Epithelial cell of prostate (primary cell): ENCODE results near the gene ZNF316.

ENCODE experiments used
- DNase-seq: peaks from one replicate; pipeline ENCODE4 v3.0.0-alpha.2; 2011; ENCODE audit warnings: low read depth, low spot score
- H3K27ac ChIP-seq: fragments of 450-650 bp; 2 replicates; pipeline ENCODE4 v1.5.1; 2017; ENCODE audit warnings: mild to moderate bottlenecking

ZNF316 gene

GRCh38 chr7:6644728-6645127 lies 7.6 kb downstream of the ZNF316 start:
- H3K27ac ChIP-seq, result no peak overlapping the region
- no peak for DNase-seq

- no peak overlapping the region for H3K27ac ChIP-seq
- no peak for DNase-seq
Observed at GRCh38 chr7:6646465-6646864, 9.3 kb downstream of the ZNF316 start.

GRCh38 chr7:6647080-6647479 lies 10.0 kb downstream of the ZNF316 start:
- no peak overlapping the region for H3K27ac ChIP-seq
- no peak for DNase-seq

GRCh38 chr7:6647541-6647940 lies 10.4 kb downstream of the ZNF316 start:
- no peak for DNase-seq
- no peak overlapping the region for H3K27ac ChIP-seq

- no peak for DNase-seq
- no peak overlapping the region for H3K27ac ChIP-seq
Observed at GRCh38 chr7:6648066-6648814, 11.1 kb downstream of the ZNF316 start.

GRCh38 chr7:6648815-6649104 lies 11.6 kb downstream of the ZNF316 start:
- H3K27ac ChIP-seq, result no peak overlapping the region
- DNase-seq, result no peak

- DNase-seq, result no peak
- H3K27ac ChIP-seq, result no peak overlapping the region
Observed at GRCh38 chr7:6649241-6649961, 12.3 kb downstream of the ZNF316 start.

GRCh38 chr7:6650086-6650485 lies 13.0 kb downstream of the ZNF316 start:
- H3K27ac ChIP-seq, result no peak overlapping the region
- no peak for DNase-seq

GRCh38 chr7:6650521-6651011 lies 13.4 kb downstream of the ZNF316 start:
- H3K27ac ChIP-seq, result no peak overlapping the region
- no peak for DNase-seq

GRCh38 chr7:6651851-6652445 lies 14.8 kb downstream of the ZNF316 start:
- no peak for DNase-seq
- H3K27ac ChIP-seq, result no peak overlapping the region

GRCh38 chr7:6652446-6653011 lies 15.4 kb downstream of the ZNF316 start:
- no peak overlapping the region for H3K27ac ChIP-seq
- DNase-seq, result no peak

GRCh38 chr7:6653071-6654003 lies 16.2 kb downstream of the ZNF316 start:
- no peak overlapping the region for H3K27ac ChIP-seq
- no peak for DNase-seq

- no peak overlapping the region for H3K27ac ChIP-seq
- DNase-seq, result no peak
Observed at GRCh38 chr7:6654113-6654841, 17.2 kb downstream of the ZNF316 start.

- H3K27ac ChIP-seq, result no peak overlapping the region
- DNase-seq, result no peak
Observed at GRCh38 chr7:6654842-6655610, 17.9 kb downstream of the ZNF316 start.

- H3K27ac ChIP-seq, result no peak overlapping the region
- no peak for DNase-seq
Observed at GRCh38 chr7:6655636-6656385, 18.7 kb downstream of the ZNF316 start.

- DNase-seq, result no peak
- H3K27ac ChIP-seq, result no peak overlapping the region
Observed at GRCh38 chr7:6656413-6656812, 19.3 kb downstream of the ZNF316 start.

GRCh38 chr7:6658618-6659345 lies 21.7 kb downstream of the ZNF316 start:
- H3K27ac ChIP-seq, result no peak overlapping the region
- no peak for DNase-seq
